Stimulated activated CD8-positive, alpha-beta memory T cell treated with anti-CD3 and anti-CD28 coated beads, Interleukin-15, amount 100 ng/mL, for 1 hour (primary cell): ENCODE measurements around the gene INTS6.

ENCODE experiments used
- DNase-seq: peaks from one replicate; pipeline ENCODE4 v3.0.0-alpha.2; 2020; ENCODE audit warnings: low read depth

The INTS6 gene

DNA sequence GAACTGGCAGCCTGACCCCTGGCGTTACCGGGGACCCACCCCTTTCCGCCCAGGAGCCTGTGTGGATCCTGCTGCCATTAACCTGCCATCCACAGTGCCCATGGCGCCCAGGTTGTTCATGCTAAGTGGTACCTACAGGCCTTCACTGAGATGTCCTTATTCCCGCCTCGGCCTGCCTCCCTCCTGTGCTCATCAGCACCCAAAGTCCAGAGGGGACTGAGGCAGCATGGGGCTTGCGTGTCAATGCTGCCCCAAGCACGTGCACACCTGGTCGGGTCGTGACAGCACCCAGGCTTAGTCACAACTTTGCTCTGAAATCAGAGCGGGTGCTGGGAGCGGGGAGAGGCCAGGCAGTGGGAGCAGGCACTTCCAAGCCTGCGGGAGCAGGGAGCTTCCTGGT lies 3.7 kb upstream of the INTS6 start:
- DNase-seq, result no peak

DNA sequence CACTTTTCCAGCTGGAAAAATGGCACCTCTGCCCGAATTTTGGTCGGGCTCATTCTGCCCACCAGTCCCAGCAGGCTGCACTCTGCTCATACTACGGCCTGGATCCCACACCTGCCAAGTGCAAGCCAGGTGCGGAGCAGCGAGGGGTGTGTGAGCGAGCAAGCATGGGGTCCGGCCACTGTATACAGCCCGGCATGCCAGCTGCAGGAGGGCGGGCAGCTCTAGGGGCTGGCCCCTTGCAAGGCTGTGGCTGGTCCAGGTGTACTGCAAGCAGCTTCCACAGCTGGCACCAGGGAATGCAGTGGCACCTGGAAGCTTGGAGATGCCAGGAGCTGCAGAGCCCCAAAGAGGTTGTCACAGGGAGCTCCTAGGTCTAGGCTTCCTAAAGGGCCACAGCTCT lies 2.7 kb upstream of the INTS6 start:
- no peak for DNase-seq

DNA sequence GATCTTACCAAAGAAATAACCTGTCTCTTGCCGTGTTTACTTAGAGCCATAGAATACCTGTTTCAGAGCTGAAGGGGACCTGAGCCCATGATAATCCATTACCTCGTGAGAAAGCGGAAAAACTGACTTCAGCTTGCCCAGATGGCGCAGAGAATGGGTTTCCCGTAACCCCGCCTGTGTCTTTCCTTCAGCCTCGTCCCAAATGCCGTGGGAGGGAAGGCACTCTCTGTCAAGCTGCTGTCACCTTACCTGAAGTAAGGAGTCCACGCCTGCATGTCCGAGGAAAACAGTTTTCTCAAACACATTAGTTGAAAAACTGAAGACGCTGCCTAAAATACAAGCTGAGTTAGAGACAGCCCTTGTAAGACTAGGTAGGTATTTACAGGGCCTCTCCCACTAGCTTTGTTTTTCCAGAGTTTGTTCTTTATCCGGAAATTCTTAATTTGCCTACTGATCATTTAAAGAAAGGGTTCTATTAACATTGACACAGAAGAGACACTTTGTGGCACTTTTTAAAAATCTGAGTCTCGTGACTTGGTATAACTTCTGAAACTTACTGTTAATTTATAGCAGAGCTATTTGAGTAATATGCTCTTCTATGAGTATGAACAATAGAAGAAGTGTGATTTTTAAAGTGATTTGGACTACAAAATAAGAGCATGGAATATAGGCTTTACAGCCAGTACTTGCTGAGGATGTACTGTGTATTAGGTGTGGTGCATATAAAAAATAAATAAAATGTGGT lies 1.3 kb upstream of the INTS6 start:
- DNase-seq, result peak; percentile 22

- peak; percentile 44 for DNase-seq
These were observed 547 bp upstream of the INTS6 start for GRCh38 chr13:51453207-51453958.

- peak; percentile 32 for DNase-seq
These were observed 1.1 kb downstream of the INTS6 start for GRCh38 chr13:51451467-51452360.

- no peak for DNase-seq
These were observed 1.7 kb downstream of the INTS6 start for GRCh38 chr13:51451134-51451466.

DNA sequence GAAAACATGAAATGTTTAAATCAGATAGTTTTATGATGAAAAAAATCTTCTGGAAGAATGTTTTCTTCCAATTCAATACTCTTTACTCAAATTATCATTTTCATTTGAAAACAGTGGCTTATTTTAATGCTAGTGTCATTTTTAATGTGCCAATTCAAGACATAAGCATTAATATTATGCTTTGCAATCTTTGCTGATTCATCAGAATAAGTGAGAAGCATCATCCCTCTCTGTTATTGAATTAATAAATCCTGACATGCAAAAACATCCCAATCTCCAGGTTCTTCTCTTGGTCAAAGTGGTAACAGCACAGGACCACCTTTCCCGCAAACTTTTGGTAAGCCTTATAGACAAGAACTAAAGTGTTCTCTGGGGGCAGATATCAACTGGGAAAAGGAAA lies 3.8 kb downstream of the INTS6 start:
- no peak for DNase-seq

DNA sequence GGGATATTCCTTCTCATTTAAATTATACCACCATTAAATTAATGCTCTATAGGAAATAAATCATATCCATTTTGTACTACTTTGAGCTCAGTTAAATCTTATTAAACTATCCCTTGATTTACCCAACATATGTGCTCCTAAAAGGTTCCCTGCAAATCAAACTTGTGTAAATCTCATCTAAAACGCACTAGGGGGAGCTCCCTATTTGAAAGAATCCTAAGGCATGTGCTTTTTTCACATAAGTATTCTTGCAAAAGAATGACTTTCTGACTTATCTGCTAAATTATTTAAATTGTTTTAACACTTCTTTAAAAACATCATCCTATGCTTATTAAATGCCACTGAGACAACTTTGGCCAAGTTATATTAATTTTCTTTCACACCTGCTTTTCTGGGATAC lies 7.9 kb downstream of the INTS6 start:
- no peak for DNase-seq

DNA sequence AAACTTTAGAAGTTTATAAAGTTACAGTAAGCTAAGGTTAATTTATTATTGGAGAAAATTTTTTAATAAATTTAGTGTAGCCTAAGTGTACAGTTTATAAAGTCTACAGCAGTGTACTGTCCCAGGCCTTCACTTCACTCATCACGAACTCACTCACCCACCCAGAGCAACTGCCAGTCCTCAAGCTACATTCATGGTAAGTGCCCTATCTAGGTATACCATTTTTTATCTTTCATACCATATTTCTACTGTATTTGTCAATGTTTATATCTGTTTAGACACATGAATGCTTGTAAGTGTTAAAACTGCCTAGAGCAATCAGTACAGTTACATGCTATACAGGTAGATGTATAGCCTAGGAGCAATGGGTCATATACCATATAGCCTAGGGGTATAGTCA lies 12.5 kb downstream of the INTS6 start:
- DNase-seq, result no peak

GRCh38 chr13:51437550-51438127 lies 15.2 kb downstream of the INTS6 start:
- no peak for DNase-seq

DNA sequence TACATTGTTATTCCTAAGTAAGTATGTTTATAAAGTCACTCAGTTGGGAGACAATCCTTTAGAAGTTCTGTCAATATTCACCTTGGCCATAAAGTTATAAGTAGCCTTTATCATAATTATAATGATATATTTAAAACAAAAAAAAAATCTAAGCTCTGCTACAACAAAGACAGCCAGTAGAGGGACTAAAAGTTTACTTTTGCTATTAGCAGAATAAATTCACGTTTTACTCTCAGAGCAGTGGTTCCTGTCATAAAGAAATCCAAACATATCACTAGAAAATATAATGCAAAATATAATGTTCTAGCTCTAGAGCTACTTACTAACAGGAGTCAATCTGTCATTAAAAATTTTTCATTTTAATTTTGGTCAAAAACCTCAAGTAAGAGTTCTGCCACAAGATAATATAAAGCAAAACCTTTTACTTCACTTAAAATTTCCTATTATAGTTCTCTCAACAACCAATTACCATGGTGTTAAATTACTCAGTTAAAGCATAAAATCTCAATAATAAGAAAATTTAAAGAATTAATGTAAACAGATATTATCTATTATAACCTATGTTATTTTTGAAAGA lies 17.7 kb downstream of the INTS6 start:
- DNase-seq, result no peak

DNA sequence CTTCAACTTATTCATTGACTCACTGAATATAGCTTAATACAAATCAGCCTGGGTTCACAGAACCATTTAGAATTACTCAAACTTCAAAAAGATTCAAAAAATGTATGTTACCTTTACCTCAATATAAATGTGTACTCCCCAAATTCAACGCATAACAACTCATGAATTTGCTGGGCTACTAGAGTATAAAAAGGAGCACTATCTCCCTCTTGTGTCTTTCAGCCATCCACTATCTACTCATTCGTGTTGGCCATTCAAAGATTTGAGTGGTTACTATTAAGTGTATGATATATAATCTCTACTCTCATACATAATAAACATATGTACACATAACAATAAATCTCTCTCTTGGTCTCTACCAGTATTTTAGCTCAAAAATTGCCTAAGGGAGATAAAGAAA lies 20.3 kb downstream of the INTS6 start:
- no peak for DNase-seq

DNA sequence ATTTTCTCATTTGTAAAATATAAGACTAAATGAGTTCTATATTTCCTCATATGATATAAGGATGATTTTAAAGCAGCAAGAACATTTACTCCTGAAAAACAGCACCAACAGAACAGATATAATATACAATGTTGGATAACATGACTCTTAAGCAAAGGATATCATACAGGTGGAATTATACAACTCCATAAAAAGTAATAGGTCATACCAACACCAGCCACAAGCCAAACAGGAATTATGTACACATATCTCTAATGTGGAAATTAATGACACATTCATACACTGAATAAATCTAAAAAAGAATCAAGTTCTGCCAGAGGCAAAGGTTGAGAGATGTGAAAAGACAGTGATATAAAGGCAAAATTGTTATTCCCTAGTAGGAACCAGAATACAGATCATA lies 25.9 kb downstream of the INTS6 start:
- no peak for DNase-seq

GRCh38 chr13:51425410-51426042 lies 27.3 kb downstream of the INTS6 start:
- DNase-seq, result no peak

DNA sequence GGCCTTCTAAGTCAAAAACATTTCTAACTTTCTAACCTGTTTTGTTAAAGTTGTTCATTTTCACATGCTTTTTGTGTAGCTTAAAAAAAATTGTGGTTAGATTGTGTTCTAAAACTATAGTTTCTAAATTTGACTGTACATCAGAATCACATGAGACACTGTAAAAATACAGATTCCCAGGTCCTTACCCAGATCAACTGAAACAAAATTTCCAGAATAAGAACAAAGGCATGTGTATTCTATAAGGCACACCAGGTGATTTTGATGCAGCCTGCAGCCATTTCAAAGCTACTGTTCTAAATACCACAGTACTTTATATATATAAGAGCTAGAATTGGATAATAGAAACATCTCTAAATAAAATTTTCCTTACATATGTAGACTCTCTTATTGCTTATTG lies 29.1 kb downstream of the INTS6 start:
- DNase-seq, result no peak

DNA sequence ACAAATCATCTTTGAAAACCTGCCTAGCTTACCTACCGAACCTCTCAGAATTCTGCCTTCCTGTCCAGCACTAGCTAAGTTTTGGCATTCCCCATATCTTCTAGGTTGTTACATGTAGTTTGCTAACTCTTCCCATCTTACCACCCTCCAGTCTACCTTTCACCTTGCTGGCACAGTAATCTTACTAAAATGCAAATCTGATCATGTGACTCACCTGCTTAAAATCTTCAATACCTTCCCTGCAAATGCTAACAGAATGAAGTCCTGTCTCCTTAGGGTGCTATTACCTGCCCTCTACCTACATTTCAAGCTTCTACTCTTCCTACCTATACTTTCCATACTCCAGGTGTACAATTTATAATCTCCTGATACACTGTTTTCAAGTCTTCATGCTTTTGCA lies 30.4 kb downstream of the INTS6 start:
- DNase-seq, result no peak

DNA sequence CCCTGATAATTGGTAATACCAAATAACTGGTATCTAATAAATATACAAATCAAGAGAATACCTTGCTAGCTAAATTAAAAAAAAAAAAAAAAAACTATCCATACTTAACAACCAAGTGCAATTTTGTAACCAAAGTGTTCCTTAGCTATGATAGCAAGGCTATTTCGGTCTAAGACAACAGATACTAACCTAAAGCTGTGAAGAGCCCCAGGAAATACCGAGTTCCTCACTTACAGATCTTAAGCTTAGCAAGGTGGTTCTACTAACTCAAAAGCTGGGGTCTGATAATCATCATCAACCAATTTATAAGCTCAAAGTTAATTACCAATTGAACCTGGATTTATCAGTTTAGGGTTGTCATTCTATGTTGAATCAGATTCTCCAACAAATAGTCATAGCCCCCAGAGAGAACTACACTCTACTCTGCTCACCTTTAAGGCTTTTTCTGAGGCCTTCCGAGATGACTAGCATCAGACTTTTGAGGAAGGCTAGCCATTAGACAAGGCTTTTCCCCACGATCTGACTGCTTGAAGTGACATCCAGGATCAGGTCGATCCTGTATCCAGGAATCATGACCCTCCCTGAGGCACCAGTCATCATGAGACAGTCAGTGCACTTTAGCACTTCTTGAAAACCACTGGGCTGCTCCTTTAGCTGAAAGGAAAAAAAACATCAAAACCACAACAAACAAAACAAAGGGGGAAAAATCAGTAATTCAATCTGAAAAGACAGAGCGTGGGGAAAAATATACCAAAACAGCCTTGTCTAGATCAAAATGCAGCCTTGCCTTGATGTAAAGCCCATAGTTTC lies 31.9 kb downstream of the INTS6 start:
- no peak for DNase-seq

DNA sequence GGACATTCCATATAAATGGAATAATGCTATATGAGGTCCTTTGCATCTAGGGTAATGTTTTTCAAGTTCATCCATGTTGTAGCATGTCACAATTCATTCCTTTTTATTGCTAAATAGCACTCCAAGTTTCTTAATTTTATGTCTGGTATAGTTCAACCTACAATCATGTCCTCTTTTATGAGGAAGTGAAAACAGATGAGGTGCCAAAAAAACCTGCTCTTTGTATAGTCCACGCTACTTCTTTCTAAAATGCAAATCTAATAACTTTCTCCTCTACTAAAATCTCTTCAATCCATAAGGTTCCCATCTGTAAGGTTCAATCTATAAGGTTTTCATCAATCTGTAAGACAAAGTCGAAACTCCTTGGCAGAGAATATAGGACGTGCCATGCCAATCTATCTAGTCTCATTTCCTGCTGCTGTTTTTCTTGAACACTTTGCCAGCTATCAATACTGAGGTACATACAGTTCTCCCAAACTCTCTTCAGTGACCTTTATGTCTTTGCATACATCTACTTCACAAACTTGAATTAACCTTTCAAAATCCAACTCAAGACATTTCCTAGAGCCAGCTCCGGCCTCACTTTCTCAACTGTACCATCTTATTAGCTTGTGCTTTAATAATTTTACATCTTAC lies 33.7 kb downstream of the INTS6 start:
- no peak for DNase-seq

GRCh38 chr13:51417716-51418115 lies 35.1 kb downstream of the INTS6 start:
- no peak for DNase-seq

DNA sequence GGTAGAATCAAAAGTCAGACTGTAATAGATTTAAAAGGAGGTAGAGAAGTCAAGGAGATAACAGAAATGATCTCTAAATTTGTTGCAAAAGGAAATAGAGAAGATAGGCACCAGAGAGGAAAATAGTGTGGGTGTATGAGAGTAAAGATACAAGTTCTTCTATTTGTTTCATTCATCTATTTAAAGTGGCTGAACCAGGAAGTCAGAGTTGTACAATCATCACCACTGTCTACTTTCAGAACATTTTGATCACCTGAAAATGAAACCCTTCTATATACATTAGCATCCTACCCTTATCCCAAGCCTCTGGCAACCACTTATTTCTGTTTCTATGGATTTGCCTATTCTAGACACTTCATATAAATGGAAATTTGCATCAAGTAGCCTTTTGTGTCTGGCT lies 36.7 kb downstream of the INTS6 start:
- DNase-seq, result no peak
